DOHH2 (cell line): Measurements from ENCODE around the gene ABCG8.

Experiments
- H3F3A ChIP-seq: fragments of 200-600 bp; sonication (generic), shearing (Covaris generic); 2 replicates; pipeline ENCODE4 v1.6.0; 2016; ENCODE audit warnings: antibody characterized with exemption, mild to moderate bottlenecking; ENCODE audit not compliant: control insufficient read depth, insufficient read depth
- H3K27ac ChIP-seq: fragments of 200-600 bp; sonication (generic); 2 replicates; pipeline ENCODE4 v1.5.1; 2014; ENCODE audit warnings: low read depth, mild to moderate bottlenecking, low read length, moderate library complexity
- H3K27me3 ChIP-seq: fragments of 200-600 bp; sonication (generic); 2 replicates; pipeline ENCODE4 v1.6.1; 2014; ENCODE audit warnings: mild to moderate bottlenecking, low read length, mixed read lengths; ENCODE audit not compliant: control insufficient read depth
- H3K36me3 ChIP-seq: fragments of 200-600 bp; sonication (generic); 2 replicates; pipeline ENCODE4 v1.6.1; 2014; ENCODE audit warnings: mild to moderate bottlenecking, low read length, moderate library complexity, mixed read lengths; ENCODE audit not compliant: control insufficient read depth
- H3K4me1 ChIP-seq: fragments of 200-600 bp; sonication (generic); 2 replicates; pipeline ENCODE4 v1.6.1; 2014; ENCODE audit warnings: mild to moderate bottlenecking, low read length, mixed read lengths; ENCODE audit not compliant: control insufficient read depth
- H3K4me2 ChIP-seq: fragments of 200-600 bp; sonication (generic); 2 replicates; pipeline ENCODE4 v1.6.0; 2014; ENCODE audit warnings: mild to moderate bottlenecking, low read length, moderate library complexity
- H3K4me3 ChIP-seq: fragments of 200-600 bp; sonication (generic); 2 replicates; pipeline ENCODE4 v1.5.1; 2014; ENCODE audit warnings: mild to moderate bottlenecking, low read length, mixed read lengths
- H3K79me2 ChIP-seq: fragments of 200-600 bp; sonication (generic); 2 replicates; pipeline ENCODE4 v1.6.1; 2014; ENCODE audit warnings: mild to moderate bottlenecking, low read length, mixed read lengths; ENCODE audit not compliant: control insufficient read depth
- H3K9me2 ChIP-seq: fragments of 200-600 bp; sonication (generic); replicated peaks from 2 replicates; pipeline ENCODE4 v1.6.1; 2014; ENCODE audit warnings: mild to moderate bottlenecking, low read length, mixed read lengths; ENCODE audit not compliant: control insufficient read depth
- H3K9me3 ChIP-seq: fragments of 200-600 bp; sonication (generic); 2 replicates; pipeline ENCODE4 v1.6.1; 2014; ENCODE audit warnings: antibody characterized with exemption, low read length, mixed read lengths; ENCODE audit not compliant: control insufficient read depth, insufficient read depth
- H4K20me1 ChIP-seq: fragments of 200-600 bp; sonication (generic); 2 replicates; pipeline ENCODE4 v1.6.0; 2014; ENCODE audit warnings: low read depth, mild to moderate bottlenecking, antibody characterized with exemption, low read length, moderate library complexity; ENCODE audit not compliant: control insufficient read depth, insufficient read depth
- CTCF ChIP-seq: fragments of 200-600 bp; sonication (generic); IDR thresholded peaks from one replicate; pipeline ENCODE4 v1.5.1; 2014; ENCODE audit warnings: antibody characterized with exemption, mild to moderate bottlenecking, low read depth, low read length; ENCODE audit not compliant: poor library complexity, severe bottlenecking
- EZH2phosphoT487 ChIP-seq: fragments of 200-600 bp; sonication (generic); IDR thresholded peaks from 2 replicates; pipeline ENCODE4 v1.6.1; 2017; ENCODE audit warnings: borderline replicate concordance, mild to moderate bottlenecking, antibody characterized with exemption, low read length, moderate library complexity, mixed read lengths

ABCG8 gene

GRCh38 chr2:43898134-43898837 lies 59.5 kb downstream of the ABCG8 start:
- Histone ChIP-seq H3F3A (peaks cover 8% of the 10 kb centered on the region), H3K4me3 (no peak overlapping the region), H3K9me2 (no peaks in the 10 kb centered on the region), H3K36me3 (peaks cover 97% of the 10 kb centered on the region), H3K9me3 (no peaks in the 10 kb centered on the region), H3K79me2 (no peaks in the 10 kb centered on the region), H3K27me3 (no peaks in the 10 kb centered on the region), H3K4me2 (no peak overlapping the region), H3K4me1 (no peaks in the 10 kb centered on the region), H4K20me1 (no peaks in the 10 kb centered on the region; the same call in 1 of the 2 replicates), H3K27ac (no peak overlapping the region)
- TF ChIP-seq EZH2phosphoT487 (no peak), CTCF (no peak)

DNA sequence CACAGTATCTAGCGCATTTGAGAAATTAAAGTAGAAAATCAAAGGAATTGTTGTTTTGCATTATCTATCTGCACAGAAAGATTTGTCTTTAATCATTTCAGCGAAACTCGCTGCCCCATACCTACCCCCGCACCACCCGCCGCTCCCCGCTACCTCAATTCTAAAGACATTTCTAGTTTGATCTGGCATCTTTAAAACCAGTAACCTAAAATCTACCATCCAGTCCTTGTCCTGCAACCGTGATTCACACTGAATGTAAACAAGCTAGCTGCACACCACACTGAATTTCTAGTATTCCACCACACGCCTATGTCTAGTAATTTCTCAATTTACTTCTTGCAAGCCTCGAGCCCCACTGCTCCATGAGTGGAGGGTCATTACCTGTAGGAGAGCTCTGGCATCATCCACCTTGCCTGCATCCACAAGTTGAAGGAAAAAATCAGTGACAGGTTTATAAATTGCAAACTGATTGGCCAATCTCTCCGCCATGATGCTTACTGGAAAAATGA lies 60.1 kb downstream of the ABCG8 start:
- H3K27me3 ChIP-seq = no peaks in the 10 kb centered on the region
- H3K4me3 ChIP-seq = no peak overlapping the region
- no peaks in the 10 kb centered on the region for H3K9me3 ChIP-seq
- H3K27ac ChIP-seq = no peak overlapping the region
- H3F3A ChIP-seq = peaks cover 8% of the 10 kb centered on the region
- no peak overlapping the region for H3K4me2 ChIP-seq
- no peaks in the 10 kb centered on the region for H3K79me2 ChIP-seq
- H3K36me3 ChIP-seq = peaks cover 95% of the 10 kb centered on the region
- no peaks in the 10 kb centered on the region for H3K4me1 ChIP-seq
- no peaks in the 10 kb centered on the region for H3K9me2 ChIP-seq
- no peak for TF ChIP-seq EZH2phosphoT487
- TF ChIP-seq CTCF = no peak
- H4K20me1 ChIP-seq = no peaks in the 10 kb centered on the region; the same call in 1 of the 2 replicates

GRCh38 chr2:43899589-43899988 lies 60.8 kb downstream of the ABCG8 start:
- Histone ChIP-seq H3K79me2 (no peaks in the 10 kb centered on the region), H3K27ac (no peak overlapping the region), H4K20me1 (no peaks in the 10 kb centered on the region), H3F3A (peaks cover 6% of the 10 kb centered on the region; the same call in 1 of the 2 replicates), H3K9me3 (no peaks in the 10 kb centered on the region), H3K4me3 (no peak overlapping the region), H3K4me1 (no peaks in the 10 kb centered on the region), H3K9me2 (no peaks in the 10 kb centered on the region), H3K27me3 (no peaks in the 10 kb centered on the region), H3K4me2 (no peak overlapping the region), H3K36me3 (peaks cover 95% of the 10 kb centered on the region)
- TF ChIP-seq CTCF = no peak
- no peak for TF ChIP-seq EZH2phosphoT487
